KBM-7 (cell line): ENCODE data around the gene URM1.
"Not testable (repeated sequence)": the region's sequence is repeated elsewhere in the genome, so short reads cannot be mapped to it uniquely, and the experiment has no call there.

Source experiments
- DNase-seq: peaks from one replicate; pipeline ENCODE4 v3.0.0-alpha.2; 2015
- in situ Hi-C: fragments of 300-500 bp; cut with MboI; formaldehyde crosslinking; loops from 2 replicates; pipeline ENCODE4 v1.14.3; 2020; ENCODE audit warnings: low sequenced_read_pairs, low pct_unique_long_range_greater_than_20kb, mixed read lengths

Gene URM1

GRCh38 chr9:128370752-128371629 is at the start of gene URM1:
URM1 (plus strand) TSS chr9:128371374; CDS start chr9:128371381, 7 bp downstream.
- in situ Hi-C loops = no loop called here
- DNase-seq = peak; percentile 98

GRCh38 chr9:128321879-128322403 is 49.2 kb upstream of the URM1 start:
- in situ Hi-C loops = no loop called here

GRCh38 chr9:128322404-128323211 is 48.6 kb upstream of the URM1 start, which contains the start of the genes COQ4 and TRUB2:
COQ4 (plus strand) TSS chr9:128322839; CDS start chr9:128322859, 20 bp downstream.
TRUB2 (minus strand) TSS chr9:128322447; CDS start chr9:128322408, 39 bp downstream.
- in situ Hi-C loops = no loop called here
- DNase-seq = peak; percentile 98

More at GRCh38 chr9:128321879-128322403, 49.2 kb upstream of the URM1 start:
- DNase-seq = no peak

- in situ Hi-C loops = no loop called here
- DNase-seq = no peak
Observed at GRCh38 chr9:128323212-128323730, 47.9 kb upstream of the URM1 start.

GRCh38 chr9:128323791-128324190 is 47.4 kb upstream of the URM1 start:
- in situ Hi-C loops = no loop called here
- no peak for DNase-seq

- no peak for DNase-seq
Observed at GRCh38 chr9:128324401-128324800, 46.8 kb upstream of the URM1 start.

GRCh38 chr9:128325629-128326028 is 45.5 kb upstream of the URM1 start:
- in situ Hi-C loops = no loop called here
- no peak for DNase-seq

More at GRCh38 chr9:128324401-128324800, 46.8 kb upstream of the URM1 start:
- in situ Hi-C loops = no loop called here

- in situ Hi-C loops = no loop called here
- DNase-seq = no peak
Observed at GRCh38 chr9:128333451-128333869, 37.7 kb upstream of the URM1 start.

- no peak for DNase-seq
- in situ Hi-C loops = no loop called here
Observed at GRCh38 chr9:128335161-128335560, 36.0 kb upstream of the URM1 start.

GRCh38 chr9:128335914-128336313 is 35.3 kb upstream of the URM1 start:
- no peak for DNase-seq
- in situ Hi-C loops = no loop called here

GRCh38 chr9:128337936-128338335 is 33.2 kb upstream of the URM1 start:
- in situ Hi-C loops = no loop called here
- DNase-seq = no peak

GRCh38 chr9:128338852-128339614 is 32.1 kb upstream of the URM1 start:
- DNase-seq, in situ Hi-C loops: not testable (repeated sequence)

GRCh38 chr9:128339761-128340690 is 31.1 kb upstream of the URM1 start, which contains the start of gene SLC27A4:
SLC27A4 (plus strand) TSS chr9:128340527; CDS start chr9:128343133, 2,606 bp downstream.
- in situ Hi-C loops = no loop called here

GRCh38 chr9:128340691-128341434 is 30.3 kb upstream of the URM1 start:
- DNase-seq = peak; percentile 34

More at GRCh38 chr9:128339761-128340690, 31.1 kb upstream of the URM1 start, which contains the start of gene SLC27A4:
- peak; percentile 82 for DNase-seq

GRCh38 chr9:128341435-128341849 is 29.7 kb upstream of the URM1 start:
- peak; percentile 70 for DNase-seq
- in situ Hi-C loops = no loop called here

More at GRCh38 chr9:128340691-128341434, 30.3 kb upstream of the URM1 start:
- in situ Hi-C loops = no loop called here

GRCh38 chr9:128342971-128343680 is 28.0 kb upstream of the URM1 start:
- in situ Hi-C loops = no loop called here
- DNase-seq = no peak
